HG02970 (cell line): ENCODE measurements around the gene MEF2B.
"Not testable (repeated sequence)": the region's sequence is repeated elsewhere in the genome, so short reads cannot be mapped to it uniquely, and the experiment has no call there.

Source experiments
- ATAC-seq: cut with Tn5 transposase; IDR thresholded peaks from one replicate; pipeline ENCODE4 v1.9.1; 2021; ENCODE audit warnings: mild to moderate bottlenecking, moderate library complexity, moderate number of reproducible peaks; ENCODE audit not compliant: unreplicated experiment, low FRiP score

Gene MEF2B

DNA sequence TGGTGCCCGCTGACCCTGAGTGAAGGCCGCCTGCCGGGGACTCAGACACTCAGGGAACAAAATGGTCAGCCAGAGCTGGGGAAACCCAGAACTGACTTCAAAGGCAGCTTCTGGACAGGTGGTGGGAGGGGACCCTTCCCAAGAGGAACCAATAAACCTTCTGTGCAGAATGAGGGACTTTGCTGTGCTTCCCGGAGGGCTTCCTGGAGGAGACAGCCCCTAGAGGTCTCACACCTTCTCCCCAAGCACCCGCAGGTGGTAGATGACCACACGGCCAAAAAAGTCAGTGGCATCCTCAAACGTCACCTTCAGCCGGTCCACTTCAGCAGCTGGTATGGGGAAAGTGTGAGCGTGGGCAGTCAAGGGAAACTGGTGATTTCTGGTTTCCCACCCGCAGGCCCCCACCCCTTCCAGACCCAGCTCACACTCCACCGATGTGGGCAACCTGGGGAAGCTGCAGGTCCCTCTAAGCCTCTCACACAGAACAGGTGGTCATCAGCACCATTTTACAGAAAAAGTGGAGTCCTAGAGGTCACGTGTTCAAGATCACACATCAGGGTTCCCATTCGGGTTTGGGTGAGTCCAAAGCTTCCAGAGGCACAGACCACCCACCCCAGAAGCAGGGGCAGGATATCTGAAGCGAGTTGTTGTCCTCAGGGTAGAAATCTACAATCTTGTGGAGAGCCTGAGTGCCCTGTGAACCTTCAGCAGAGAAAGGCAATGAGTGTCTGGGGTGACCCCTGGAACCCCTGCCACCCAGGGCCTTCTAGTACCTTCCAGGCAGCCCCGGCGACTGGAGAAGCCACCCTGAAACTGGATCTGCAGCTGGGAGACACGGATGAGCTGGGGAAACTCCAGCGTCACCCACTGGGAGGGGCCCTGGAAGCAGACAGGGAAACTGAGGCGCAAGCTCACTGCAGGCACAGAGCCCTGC, 31.9 kb upstream of the MEF2B start:
- no peak for ATAC-seq

DNA sequence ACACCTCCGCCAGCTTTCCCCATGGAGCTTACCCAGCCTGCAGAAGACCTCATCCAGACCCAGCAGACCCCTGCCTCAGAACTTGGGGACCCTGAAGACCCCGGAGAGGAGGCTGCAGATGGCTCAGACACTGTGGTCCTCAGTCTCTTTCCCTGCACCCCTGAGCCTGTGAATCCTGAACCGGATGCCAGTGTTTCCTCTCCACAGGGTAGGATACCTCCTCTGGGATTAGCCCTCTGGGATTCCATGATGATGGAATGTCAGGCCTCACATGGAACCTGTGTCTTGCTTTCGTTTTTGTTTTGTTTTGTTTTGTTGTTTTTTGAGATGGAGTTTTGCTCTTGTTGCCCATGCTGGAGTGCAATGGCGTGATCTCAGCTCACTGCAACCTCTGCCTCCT, 23.9 kb upstream of the MEF2B start:
- no peak for ATAC-seq

DNA sequence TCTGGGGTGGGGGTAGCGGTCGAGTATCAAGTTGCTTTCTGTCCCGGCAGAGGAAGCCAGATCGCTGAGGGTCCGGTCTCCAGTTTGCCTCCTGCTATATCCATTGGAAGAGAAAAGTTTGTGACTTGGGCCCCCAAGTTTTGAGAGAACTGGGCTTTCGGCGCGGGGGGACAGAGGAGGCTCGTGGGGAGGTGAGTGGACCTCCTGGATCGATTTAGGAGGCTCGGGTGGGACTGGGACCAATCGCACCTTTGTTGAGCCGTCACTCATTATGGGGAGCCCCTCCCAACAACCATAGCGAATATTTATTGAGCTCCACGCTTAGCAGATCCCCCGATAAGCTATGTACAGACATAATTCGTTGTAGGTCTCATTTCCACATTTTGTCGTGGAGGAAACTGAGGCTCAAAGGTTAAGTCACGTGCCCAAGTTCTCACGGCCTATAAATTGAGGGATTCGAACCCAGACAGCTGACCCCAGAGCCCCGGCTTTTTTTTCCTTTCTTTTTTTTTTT, 22.9 kb upstream of the MEF2B start:
- no peak for ATAC-seq

DNA sequence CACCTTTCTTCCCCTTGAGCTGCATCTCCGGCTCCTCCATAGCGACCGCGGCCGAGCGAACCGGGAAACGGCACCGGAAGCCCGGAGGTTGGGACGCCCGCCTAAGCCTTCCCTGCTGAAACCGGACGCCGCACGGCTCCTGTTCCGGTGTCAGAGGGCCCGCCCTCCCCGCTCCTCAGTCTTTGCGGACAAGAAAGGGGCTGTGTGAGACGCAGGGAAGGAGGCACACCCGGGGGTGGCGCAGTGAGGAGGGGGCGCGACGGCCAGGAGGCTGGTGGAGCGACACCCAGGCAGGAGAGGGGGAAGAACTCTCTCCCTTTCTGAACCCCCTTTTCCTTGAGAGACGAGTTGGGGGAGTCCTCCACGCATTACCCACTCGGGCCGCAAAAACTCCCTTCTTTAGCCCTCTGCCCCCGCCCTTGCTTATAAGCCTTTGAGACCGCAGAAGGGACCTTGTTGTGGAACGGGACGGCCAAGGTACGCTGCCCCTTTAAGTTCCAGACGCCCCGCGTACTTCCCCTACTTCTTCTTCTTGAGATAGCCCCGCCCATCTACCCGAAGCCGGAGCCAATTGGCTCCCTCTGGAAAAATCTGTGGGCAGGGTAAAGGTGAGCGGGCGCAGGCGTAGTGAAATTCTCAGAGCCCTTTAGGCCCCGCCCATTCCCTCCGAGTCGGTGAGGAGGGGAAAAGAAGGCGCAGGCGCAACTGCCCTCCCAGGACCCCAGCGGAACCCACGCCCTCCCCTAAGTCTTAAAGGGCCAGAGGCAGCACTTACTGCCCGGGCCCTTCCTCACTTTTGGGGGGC, 22.2 kb upstream of the MEF2B start, which contains the start of the genes BORCS8 and RFXANK:
TSS of gene BORCS8 (minus strand) at position 75 of the 805 bp plus-strand sequence. CDS start at position 40, 35 bp downstream.
TSS of gene RFXANK (plus strand) at position 181 of the 805 bp plus-strand sequence. CDS start 1,689 bp downstream, outside the sequence.
- ATAC-seq, result peak; percentile 86

DNA sequence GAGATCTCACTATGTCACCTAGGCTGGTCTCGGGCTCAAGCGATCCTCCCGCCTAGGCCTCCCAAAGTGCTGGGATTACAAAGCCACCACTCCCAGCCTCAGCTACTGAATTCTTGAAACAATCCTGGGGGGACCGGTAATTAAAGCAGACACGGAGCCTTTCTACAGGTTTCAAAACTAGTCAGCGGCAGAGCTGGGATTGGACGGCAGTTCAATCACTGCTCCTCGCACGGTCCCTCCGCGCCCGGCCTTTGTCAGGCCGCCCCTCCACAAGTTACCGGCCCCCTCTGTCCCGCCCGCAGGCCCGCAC, 21.7 kb upstream of the MEF2B start:
- ATAC-seq, result no peak

DNA sequence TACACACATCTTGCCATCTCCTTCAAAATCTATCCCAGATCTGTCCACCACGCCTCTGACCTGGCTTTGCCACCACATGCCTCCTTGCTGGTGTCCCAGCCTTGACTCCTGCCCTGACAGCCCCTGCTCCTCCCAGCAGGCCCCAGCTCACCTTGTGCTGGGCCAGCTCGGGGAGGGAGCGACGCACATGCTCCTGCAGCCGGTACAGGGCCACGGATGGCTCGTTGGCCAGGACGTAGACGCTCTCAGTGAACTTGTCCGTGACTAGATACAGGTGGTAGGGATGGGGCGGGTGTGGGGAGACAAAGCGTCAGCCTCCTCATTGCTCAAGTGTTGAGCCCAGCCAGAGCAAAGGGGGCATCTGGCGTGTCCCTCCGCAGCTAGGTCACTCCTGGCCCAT, 16.7 kb upstream of the MEF2B start:
- ATAC-seq, result no peak

- no peak for ATAC-seq
Observed at GRCh38 chr19:19185853-19186740, 16.0 kb upstream of the MEF2B start.

DNA sequence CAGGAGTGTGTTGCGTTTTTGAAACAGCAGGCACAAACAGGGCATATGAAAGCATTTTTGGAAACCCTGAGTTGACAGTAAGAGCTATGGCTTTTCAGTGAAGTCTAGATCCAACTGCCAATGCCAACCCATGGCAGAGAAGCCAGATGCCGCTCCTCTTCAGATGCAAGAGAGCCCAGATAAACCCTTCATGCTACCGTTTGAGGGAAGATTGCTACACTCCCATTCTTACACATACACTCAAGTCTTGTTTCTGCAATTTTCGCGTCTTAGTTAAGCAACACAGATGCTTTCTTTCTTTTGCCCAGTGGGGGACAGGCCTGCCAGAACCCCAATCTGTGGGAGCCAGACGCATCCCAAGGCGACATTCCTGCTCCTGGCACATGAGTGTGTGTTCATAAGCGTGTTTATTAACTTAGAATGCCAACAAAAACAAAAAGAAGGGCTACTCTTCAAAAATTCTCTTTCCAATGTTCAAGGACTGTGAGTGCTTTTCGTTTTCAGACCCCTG, 11.5 kb upstream of the MEF2B start:
- ATAC-seq, result no peak

DNA sequence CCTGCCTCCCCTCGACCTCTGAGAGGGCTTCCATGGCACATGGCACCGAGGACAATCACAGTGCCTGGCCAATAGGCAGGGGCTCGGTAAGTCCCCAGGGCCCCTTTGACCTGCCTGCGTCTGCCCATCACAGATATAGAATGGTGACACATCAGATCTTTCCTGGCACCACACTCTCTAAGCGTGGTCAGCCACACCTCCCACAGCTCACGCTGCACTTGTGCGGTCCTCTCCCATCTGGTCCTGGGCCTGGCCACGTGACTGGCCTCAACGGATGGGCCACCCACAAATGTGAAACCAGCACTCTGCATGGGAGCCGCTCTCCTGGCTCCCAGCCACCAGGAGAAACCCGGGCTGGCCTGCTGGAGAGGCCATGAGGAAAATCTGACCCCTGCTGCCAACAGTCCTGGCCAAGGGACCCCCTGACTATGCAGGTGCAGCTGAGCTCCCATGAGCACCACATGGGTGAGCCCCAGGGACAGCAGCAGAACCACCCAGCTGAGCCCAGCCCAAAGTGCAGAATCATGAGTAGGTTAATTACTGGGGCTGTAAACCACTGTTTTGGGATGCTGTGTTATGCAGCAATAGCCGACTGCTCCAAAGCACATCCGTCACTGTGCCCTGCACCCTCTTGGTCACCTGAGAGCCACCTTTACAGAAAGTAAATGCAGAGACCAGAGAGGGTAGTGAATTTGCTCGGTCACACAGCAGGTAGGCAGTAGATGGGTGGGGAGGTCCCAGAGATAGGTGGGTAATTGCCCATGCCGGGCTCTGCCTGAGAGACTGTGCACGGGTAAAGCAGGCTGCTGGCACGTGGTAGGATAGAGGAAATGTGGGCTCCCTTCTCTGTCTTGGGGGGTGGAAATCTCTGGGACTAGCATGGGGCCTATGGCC, 9.7 kb upstream of the MEF2B start:
- no peak for ATAC-seq

- no peak for ATAC-seq
Observed at GRCh38 chr19:19176950-19177349, 6.9 kb upstream of the MEF2B start.

GRCh38 chr19:19173243-19173642, 3.2 kb upstream of the MEF2B start:
- not testable (repeated sequence) for ATAC-seq

DNA sequence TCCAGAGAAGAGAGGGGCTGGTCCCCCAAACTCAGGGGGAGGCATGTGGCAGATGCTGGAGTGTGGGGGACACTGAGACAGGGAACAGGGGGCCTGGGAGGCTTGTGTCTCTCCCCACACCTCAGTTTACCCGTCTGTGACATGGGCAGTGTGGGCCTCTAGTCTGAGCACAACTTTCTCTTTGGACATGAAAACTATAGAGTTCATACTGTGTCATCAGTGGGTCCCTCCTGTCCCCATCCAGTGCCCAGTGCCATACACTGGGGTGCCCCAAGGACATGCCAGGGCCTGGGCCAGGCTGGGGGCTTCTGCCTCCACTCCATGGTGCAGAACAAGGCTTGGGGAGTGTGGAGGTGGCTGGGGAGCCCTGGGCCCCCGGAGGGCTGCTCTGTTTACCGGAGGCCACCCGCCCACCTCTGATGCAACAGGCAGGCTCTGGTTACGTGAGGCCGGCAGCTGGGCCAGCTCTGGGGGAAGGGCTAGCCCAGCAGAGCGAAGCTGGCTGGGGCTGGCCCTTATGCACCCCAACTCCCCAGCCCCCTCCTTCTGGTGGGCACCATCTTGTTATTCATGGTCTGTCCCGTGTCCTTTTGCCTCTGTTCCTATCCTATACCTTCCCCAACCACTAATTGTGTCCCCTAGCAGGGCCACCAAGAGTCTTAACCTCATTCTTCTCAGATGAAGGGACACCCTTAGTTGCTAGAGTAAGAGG, 1.9 kb upstream of the MEF2B start:
- ATAC-seq, result no peak

DNA sequence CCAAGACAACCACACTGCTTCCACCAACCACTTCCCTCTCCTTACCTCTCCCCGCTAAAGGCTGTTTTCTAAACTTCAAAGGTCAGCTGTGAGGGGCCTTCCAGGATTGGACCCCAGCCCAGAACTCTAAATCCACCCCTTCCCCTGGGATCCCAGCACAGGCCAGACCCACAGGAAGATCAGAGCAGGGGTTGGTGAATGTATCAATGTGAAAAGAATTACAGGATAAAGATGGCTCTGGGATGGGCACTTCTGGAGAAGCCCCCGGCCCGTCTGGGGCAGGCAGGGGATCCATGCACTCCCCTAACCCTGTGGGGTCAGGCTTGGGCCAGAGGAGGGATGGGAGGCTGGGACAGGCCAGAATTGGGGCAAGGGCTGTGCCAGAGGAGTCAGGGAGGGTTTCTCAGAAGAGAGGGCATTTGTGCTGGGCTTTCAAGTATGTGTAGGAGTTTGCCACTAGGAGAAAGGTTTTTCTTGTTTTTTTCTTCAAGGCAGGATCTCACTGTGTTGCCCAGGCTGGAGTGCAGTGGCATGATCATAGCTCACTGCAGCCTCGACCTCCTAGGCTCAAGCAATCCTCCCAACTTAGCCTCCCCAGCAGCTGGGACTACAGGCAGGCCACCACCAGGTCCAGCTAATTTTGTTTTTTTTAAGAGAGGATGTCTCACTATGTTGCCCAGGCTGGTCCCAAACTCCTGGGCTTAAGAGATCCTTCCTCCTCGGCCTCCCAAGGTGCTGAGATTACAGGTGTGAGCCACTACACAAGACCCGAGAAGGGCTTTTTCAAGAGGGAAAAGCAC, 1.0 kb upstream of the MEF2B start:
- ATAC-seq, result no peak

- no peak for ATAC-seq
Observed at GRCh38 chr19:19169236-19170052, 619 bp downstream of the MEF2B start.

DNA sequence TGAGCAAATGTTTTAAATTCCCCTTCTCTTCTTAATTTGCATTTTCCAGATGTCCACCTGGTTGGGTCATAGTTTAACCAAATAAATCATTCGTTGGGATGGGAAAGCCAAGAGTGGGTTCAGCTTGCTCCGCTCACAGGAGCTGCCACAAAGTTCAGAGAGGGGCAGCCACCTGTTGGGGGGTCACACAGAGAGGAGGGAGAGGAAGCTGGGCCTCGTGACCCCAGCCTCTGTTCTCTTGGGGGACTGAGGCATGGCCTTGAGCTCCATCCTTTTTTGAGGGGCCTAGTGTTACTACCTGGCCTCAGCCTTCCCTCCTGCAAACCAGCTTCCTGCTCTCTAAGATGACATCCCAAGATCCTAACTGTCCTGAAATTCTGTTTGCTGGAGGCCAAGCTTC, 2.5 kb downstream of the MEF2B start:
- no peak for ATAC-seq

- ATAC-seq, result no peak
Observed at GRCh38 chr19:19165396-19165795, 4.7 kb downstream of the MEF2B start.

DNA sequence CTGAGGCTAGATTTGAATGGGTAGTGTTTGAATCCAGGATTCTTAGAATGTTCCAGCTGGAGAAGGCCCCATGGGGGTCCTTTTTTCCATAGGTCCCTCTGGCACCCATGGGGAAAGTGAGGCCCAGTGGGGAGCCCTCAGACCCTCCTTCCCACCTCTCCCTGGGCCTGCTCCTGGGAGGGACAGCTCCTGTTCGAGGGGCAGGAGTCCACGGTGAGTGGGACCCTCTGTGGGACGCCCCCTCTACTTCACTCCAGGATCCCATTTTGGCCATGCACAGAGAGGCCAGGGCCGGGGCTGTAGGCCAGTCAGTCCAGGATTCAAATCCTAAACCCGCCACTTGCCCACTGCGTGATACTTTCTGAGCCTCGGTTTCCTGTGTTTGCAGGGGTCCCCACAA, 7.6 kb downstream of the MEF2B start:
- no peak for ATAC-seq
